ENCODE data around the gene TIMP2. TPM values are rescaled to one million over a fixed set of nuclear protein-coding genes. Genes with fewer than 3 reads are reported as not detected.

Gene TIMP2
- total and polyA plus RNA-seq, 2 of the 8 experiments (the other 6 are each of a cell fraction or from before 2014, with no cell fraction given): 18.2 to 43.3 TPM

DNA sequence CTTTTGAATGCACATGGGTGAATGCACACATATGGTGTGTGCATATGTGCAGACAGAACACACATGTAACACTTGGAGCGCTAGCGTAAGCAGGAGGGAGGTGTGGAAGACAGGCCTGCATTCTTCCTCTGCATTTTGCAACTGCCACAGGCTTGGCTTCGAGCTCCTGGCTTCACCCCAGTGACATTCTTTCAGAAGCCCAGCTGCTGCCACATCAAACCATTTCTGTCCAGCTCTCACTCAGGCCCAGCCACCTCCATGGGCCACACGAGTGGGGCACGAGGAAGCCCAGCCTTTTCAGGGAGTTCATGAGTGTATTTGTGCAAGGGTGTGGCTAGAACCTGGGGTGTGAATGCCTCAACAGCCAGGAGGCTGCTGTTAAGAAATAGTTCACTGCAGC is 35.7 kb upstream of the TIMP2 start (continued):
- TF ChIP-seq, protein P1, sequence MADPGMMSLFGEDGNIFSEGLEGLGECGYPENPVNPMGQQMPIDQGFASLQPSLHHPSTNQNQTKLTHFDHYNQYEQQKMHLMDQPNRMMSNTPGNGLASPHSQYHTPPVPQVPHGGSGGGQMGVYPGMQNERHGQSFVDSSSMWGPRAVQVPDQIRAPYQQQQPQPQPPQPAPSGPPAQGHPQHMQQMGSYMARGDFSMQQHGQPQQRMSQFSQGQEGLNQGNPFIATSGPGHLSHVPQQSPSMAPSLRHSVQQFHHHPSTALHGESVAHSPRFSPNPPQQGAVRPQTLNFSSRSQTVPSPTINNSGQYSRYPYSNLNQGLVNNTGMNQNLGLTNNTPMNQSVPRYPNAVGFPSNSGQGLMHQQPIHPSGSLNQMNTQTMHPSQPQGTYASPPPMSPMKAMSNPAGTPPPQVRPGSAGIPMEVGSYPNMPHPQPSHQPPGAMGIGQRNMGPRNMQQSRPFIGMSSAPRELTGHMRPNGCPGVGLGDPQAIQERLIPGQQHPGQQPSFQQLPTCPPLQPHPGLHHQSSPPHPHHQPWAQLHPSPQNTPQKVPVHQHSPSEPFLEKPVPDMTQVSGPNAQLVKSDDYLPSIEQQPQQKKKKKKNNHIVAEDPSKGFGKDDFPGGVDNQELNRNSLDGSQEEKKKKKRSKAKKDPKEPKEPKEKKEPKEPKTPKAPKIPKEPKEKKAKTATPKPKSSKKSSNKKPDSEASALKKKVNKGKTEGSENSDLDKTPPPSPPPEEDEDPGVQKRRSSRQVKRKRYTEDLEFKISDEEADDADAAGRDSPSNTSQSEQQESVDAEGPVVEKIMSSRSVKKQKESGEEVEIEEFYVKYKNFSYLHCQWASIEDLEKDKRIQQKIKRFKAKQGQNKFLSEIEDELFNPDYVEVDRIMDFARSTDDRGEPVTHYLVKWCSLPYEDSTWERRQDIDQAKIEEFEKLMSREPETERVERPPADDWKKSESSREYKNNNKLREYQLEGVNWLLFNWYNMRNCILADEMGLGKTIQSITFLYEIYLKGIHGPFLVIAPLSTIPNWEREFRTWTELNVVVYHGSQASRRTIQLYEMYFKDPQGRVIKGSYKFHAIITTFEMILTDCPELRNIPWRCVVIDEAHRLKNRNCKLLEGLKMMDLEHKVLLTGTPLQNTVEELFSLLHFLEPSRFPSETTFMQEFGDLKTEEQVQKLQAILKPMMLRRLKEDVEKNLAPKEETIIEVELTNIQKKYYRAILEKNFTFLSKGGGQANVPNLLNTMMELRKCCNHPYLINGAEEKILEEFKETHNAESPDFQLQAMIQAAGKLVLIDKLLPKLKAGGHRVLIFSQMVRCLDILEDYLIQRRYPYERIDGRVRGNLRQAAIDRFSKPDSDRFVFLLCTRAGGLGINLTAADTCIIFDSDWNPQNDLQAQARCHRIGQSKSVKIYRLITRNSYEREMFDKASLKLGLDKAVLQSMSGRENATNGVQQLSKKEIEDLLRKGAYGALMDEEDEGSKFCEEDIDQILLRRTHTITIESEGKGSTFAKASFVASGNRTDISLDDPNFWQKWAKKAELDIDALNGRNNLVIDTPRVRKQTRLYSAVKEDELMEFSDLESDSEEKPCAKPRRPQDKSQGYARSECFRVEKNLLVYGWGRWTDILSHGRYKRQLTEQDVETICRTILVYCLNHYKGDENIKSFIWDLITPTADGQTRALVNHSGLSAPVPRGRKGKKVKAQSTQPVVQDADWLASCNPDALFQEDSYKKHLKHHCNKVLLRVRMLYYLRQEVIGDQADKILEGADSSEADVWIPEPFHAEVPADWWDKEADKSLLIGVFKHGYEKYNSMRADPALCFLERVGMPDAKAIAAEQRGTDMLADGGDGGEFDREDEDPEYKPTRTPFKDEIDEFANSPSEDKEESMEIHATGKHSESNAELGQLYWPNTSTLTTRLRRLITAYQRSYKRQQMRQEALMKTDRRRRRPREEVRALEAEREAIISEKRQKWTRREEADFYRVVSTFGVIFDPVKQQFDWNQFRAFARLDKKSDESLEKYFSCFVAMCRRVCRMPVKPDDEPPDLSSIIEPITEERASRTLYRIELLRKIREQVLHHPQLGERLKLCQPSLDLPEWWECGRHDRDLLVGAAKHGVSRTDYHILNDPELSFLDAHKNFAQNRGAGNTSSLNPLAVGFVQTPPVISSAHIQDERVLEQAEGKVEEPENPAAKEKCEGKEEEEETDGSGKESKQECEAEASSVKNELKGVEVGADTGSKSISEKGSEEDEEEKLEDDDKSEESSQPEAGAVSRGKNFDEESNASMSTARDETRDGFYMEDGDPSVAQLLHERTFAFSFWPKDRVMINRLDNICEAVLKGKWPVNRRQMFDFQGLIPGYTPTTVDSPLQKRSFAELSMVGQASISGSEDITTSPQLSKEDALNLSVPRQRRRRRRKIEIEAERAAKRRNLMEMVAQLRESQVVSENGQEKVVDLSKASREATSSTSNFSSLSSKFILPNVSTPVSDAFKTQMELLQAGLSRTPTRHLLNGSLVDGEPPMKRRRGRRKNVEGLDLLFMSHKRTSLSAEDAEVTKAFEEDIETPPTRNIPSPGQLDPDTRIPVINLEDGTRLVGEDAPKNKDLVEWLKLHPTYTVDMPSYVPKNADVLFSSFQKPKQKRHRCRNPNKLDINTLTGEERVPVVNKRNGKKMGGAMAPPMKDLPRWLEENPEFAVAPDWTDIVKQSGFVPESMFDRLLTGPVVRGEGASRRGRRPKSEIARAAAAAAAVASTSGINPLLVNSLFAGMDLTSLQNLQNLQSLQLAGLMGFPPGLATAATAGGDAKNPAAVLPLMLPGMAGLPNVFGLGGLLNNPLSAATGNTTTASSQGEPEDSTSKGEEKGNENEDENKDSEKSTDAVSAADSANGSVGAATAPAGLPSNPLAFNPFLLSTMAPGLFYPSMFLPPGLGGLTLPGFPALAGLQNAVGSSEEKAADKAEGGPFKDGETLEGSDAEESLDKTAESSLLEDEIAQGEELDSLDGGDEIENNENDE (IDR thresholded peaks at IDR 0.05; ENCODE audit: insufficient replicate concordance, low read length): no peak

Measured in H1 (cell line).